ENCODE measurements around the gene KRTAP23-1. TPM values are rescaled to one million over a fixed set of nuclear protein-coding genes. Genes with fewer than 3 reads are reported as not detected.

KRTAP23-1 gene
- total and polyA plus RNA-seq, 10 of the 15 experiments (the other 5 are each of a cell fraction or from before 2014, with no cell fraction given) = not detected

DNA sequence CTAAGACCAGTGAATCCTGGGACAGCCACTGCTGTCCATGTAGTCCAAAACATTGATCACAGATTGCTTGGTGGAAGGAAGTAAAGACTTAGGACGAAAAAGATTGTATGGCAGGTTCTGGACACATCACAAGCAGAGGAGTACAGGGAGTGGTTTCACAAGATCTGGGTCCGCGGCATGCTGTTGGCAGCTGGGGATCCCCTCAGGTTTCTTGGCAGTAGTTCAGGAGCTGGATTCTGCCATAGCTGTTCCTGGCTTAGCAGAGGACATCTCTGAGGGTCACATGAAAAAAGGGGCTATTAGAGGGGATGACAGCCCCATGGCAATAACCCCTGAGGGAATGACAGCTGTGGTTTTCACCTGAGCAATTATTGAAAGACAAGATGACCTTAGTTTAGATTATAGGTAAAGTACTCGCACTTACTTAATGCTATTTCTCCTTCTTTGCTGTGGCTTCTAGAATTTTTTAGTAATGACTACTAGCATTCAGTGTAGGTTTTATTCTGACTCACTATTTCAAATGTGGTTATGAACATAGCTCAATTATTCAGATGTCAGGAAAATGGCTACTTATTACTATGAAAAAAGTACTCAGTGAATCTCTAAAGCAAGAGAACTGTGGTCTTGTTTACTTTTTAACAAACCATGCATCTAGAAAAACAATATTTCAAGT, 19.1 kb downstream of the KRTAP23-1 start:
- Histone ChIP-seq H3K4me3 (no peak overlapping the region), H3K4me1 (ENCODE audit: control insufficient read depth, insufficient read depth, low read length) (no peaks in the 10 kb centered on the region), H2AFZ (ENCODE audit: control insufficient read depth, low read depth, low read length) (no peak overlapping the region), H3K9ac (ENCODE audit: control insufficient read depth, insufficient read depth, low read length) (no peak overlapping the region), H4K20me1 (ENCODE audit: control insufficient read depth, insufficient read depth) (no peaks in the 10 kb centered on the region), H3K27me3 (replicated peaks in 1 of 2; ENCODE audit: control insufficient read depth in 2 of 2, insufficient read depth in 2 of 2, low read length in 1 of 2) (no peaks in the 10 kb centered on the region), H3K79me2 (ENCODE audit: control insufficient read depth, insufficient read depth, low read length) (no peaks in the 10 kb centered on the region), H3K36me3 (ENCODE audit: control insufficient read depth in 2 of 2, insufficient read depth in 2 of 2, low read length in 1 of 2) (no peaks in the 10 kb centered on the region), H3K27ac (ENCODE audit: control insufficient read depth, insufficient read depth) (no peak overlapping the region), H3K9me3 (replicated peaks; ENCODE audit: control insufficient read depth, insufficient read depth, low read length) (no peaks in the 10 kb centered on the region), H3K4me2 (ENCODE audit: control insufficient read depth, insufficient read depth) (no peak overlapping the region)
- BruUV-seq (replicated peaks) = no TSS peak
- ChIA-PET POLR2A (no interaction called here), CTCF (no interaction called here), SMC1A (ENCODE audit: uncharacterized antibody, unreplicated experiment) (no interaction called here), RAD21 (ENCODE audit: unreplicated experiment) (no interaction called here)
- FAIRE-seq (no peak), ATAC-seq (no peak), DNase-seq (ENCODE audit: low read depth, low spot score) (no peak)
- in situ Hi-C loops (cut with MboI) (no loop called here), intact Hi-C loops (cut with micrococcal nuclease; ENCODE audit: unreplicated experiment) (no loop called here)
- WGBS (ENCODE audit: insufficient coverage, insufficient replicate concordance, low lambda C conversion rate, missing lambda C conversion rate) = 35% methylated on average over 4 of the region's 4 CpGs
- no peak for TF ChIP-seq SMARCA5 (IDR thresholded peaks at IDR 0.05)
- TF ChIP-seq IRF4 (IDR thresholded peaks at IDR 0.05; ENCODE audit: low read depth, low read length) = no peak
- TF ChIP-seq RAD21 (IDR thresholded peaks at IDR 0.05; ENCODE audit: insufficient read depth, low read depth, low read length) = no peak
- TF ChIP-seq, protein P1, sequence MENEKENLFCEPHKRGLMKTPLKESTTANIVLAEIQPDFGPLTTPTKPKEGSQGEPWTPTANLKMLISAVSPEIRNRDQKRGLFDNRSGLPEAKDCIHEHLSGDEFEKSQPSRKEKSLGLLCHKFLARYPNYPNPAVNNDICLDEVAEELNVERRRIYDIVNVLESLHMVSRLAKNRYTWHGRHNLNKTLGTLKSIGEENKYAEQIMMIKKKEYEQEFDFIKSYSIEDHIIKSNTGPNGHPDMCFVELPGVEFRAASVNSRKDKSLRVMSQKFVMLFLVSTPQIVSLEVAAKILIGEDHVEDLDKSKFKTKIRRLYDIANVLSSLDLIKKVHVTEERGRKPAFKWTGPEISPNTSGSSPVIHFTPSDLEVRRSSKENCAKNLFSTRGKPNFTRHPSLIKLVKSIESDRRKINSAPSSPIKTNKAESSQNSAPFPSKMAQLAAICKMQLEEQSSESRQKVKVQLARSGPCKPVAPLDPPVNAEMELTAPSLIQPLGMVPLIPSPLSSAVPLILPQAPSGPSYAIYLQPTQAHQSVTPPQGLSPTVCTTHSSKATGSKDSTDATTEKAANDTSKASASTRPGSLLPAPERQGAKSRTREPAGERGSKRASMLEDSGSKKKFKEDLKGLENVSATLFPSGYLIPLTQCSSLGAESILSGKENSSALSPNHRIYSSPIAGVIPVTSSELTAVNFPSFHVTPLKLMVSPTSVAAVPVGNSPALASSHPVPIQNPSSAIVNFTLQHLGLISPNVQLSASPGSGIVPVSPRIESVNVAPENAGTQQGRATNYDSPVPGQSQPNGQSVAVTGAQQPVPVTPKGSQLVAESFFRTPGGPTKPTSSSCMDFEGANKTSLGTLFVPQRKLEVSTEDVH (IDR thresholded peaks at IDR 0.05; ENCODE audit: low read depth, partially characterized antibody) = no peak
- TF ChIP-seq, protein P2, sequence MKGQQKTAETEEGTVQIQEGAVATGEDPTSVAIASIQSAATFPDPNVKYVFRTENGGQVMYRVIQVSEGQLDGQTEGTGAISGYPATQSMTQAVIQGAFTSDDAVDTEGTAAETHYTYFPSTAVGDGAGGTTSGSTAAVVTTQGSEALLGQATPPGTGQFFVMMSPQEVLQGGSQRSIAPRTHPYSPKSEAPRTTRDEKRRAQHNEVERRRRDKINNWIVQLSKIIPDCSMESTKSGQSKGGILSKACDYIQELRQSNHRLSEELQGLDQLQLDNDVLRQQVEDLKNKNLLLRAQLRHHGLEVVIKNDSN (IDR thresholded peaks at IDR 0.05; ENCODE audit: borderline replicate concordance, extremely low read length, insufficient read depth, low read depth, low read length) = no peak
- no peak for TF ChIP-seq FOS (IDR thresholded peaks at IDR 0.05; ENCODE audit: borderline replicate concordance, extremely low read depth, insufficient read length)
- TF ChIP-seq, protein P3, sequence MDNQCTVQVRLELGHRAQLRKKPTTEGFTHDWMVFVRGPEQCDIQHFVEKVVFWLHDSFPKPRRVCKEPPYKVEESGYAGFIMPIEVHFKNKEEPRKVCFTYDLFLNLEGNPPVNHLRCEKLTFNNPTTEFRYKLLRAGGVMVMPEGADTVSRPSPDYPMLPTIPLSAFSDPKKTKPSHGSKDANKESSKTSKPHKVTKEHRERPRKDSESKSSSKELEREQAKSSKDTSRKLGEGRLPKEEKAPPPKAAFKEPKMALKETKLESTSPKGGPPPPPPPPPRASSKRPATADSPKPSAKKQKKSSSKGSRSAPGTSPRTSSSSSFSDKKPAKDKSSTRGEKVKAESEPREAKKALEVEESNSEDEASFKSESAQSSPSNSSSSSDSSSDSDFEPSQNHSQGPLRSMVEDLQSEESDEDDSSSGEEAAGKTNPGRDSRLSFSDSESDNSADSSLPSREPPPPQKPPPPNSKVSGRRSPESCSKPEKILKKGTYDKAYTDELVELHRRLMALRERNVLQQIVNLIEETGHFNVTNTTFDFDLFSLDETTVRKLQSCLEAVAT (IDR thresholded peaks at IDR 0.05) = no peak
- no peak for TF ChIP-seq ZSCAN29 (IDR thresholded peaks at IDR 0.05)
- TF ChIP-seq, protein P4, sequence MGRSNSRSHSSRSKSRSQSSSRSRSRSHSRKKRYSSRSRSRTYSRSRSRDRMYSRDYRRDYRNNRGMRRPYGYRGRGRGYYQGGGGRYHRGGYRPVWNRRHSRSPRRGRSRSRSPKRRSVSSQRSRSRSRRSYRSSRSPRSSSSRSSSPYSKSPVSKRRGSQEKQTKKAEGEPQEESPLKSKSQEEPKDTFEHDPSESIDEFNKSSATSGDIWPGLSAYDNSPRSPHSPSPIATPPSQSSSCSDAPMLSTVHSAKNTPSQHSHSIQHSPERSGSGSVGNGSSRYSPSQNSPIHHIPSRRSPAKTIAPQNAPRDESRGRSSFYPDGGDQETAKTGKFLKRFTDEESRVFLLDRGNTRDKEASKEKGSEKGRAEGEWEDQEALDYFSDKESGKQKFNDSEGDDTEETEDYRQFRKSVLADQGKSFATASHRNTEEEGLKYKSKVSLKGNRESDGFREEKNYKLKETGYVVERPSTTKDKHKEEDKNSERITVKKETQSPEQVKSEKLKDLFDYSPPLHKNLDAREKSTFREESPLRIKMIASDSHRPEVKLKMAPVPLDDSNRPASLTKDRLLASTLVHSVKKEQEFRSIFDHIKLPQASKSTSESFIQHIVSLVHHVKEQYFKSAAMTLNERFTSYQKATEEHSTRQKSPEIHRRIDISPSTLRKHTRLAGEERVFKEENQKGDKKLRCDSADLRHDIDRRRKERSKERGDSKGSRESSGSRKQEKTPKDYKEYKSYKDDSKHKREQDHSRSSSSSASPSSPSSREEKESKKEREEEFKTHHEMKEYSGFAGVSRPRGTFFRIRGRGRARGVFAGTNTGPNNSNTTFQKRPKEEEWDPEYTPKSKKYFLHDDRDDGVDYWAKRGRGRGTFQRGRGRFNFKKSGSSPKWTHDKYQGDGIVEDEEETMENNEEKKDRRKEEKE (IDR thresholded peaks at IDR 0.05) = no peak
- no peak for TF ChIP-seq IKZF1 (conservative IDR thresholded peaks at IDR 0.05)
- no peak for TF ChIP-seq FOXM1 (IDR thresholded peaks at IDR 0.05; ENCODE audit: low read depth, low read length)
- TF ChIP-seq PAX5 (IDR thresholded peaks at IDR 0.05; ENCODE audit: borderline replicate concordance, low read depth, low read length) = no peak
- TF ChIP-seq, protein P5, sequence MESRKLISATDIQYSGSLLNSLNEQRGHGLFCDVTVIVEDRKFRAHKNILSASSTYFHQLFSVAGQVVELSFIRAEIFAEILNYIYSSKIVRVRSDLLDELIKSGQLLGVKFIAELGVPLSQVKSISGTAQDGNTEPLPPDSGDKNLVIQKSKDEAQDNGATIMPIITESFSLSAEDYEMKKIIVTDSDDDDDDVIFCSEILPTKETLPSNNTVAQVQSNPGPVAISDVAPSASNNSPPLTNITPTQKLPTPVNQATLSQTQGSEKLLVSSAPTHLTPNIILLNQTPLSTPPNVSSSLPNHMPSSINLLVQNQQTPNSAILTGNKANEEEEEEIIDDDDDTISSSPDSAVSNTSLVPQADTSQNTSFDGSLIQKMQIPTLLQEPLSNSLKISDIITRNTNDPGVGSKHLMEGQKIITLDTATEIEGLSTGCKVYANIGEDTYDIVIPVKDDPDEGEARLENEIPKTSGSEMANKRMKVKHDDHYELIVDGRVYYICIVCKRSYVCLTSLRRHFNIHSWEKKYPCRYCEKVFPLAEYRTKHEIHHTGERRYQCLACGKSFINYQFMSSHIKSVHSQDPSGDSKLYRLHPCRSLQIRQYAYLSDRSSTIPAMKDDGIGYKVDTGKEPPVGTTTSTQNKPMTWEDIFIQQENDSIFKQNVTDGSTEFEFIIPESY (IDR thresholded peaks at IDR 0.05) = no peak
- no peak for TF ChIP-seq RFX5 (IDR thresholded peaks at IDR 0.05; ENCODE audit: low read depth, low read length)
